ENCODE measurements around the gene DRG2. TPM values are rescaled to one million over a fixed set of nuclear protein-coding genes. Genes with fewer than 3 reads are reported as not detected.

DRG2 gene
- total and polyA plus RNA-seq, 9 donors: 22.9 to 30.7 (median 25.8) TPM

DNA sequence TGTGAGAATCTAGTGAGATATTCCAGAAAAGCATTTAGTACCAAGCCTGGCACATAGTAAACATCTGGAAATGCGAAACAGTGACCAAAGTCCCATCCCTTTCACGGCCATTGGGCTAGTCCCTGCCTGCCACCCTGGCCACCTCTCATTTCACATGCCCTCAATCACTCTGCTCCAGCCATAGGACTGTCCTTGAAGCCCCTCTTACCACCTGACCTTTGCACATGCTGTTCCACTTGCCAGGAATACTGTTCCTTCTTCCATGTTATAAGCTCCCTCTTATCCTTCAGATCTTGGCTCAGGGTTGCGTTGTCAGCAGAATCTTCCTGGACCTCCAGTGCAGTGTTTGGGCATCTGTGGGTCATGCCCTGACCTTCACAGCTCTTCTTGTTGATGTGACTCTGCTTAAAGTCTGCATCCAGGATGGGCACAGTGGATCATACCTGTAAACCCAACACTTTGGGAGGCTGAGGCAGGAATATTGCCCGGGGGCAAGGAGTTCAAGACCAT, 22.9 kb downstream of the DRG2 start:
- H3K27ac ChIP-seq (ENCODE audit: low read length): no peak overlapping the region
- 79% methylated on average over 3 of the region's 4 CpGs for WGBS (ENCODE audit: insufficient coverage)

DNA sequence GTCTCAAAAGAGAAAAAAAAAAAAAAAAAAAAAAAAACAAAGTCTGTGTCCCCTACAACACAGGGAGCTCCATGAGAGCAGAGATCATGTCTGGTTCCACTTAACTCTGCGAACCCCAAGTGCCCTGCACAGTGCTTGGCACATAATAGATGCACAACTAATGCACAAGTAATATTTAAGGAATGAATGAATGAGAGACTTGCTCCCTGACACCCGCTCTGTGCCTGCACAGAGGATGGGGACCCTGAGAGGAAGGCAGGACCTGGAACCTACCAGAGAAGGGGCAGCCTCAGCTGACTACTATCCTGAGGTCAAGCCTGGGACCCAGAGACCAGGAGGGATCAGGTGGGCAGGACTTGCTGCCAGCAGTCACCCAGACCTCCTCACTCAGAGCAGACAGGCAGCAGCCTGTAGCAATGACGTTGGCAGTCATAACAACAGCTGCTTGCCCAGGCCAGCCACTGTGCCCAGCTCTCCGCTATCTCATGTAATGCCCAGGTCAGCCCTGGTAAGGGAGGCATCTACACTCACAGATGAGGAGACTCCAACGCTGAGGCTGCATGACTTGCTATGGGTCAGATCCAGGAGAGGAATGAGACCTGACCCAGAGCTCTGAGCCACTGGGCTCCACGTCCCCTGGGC, 23.7 kb downstream of the DRG2 start:
- Histone ChIP-seq H3K4me1 (ENCODE audit: control insufficient read depth, insufficient read depth, low read length) (peaks cover 4% of the 10 kb centered on the region), H3K36me3 (ENCODE audit: control insufficient read depth, insufficient read depth, low read length) (peaks cover 16% of the 10 kb centered on the region), H3K4me3 (ENCODE audit: low read length) (no peak overlapping the region), H3K27ac (ENCODE audit: low read length) (no peak overlapping the region), H3K27me3 (ENCODE audit: control insufficient read depth, insufficient read depth, low read length) (no peaks in the 10 kb centered on the region), H3K9me3 (replicated peaks; ENCODE audit: control insufficient read depth, low read depth, low read length) (no peaks in the 10 kb centered on the region)
- no peak for DNase-seq
- 60% methylated on average over 4 of the region's 6 CpGs for WGBS (ENCODE audit: insufficient coverage)

More for the DNA sequence above, 22.9 kb downstream of the DRG2 start:
- Histone ChIP-seq H3K4me3 (ENCODE audit: low read length) (no peak overlapping the region), H3K36me3 (ENCODE audit: control insufficient read depth, insufficient read depth, low read length) (peaks cover 24% of the 10 kb centered on the region), H3K9me3 (replicated peaks; ENCODE audit: control insufficient read depth, low read depth, low read length) (no peaks in the 10 kb centered on the region), H3K27me3 (ENCODE audit: control insufficient read depth, insufficient read depth, low read length) (no peaks in the 10 kb centered on the region), H3K4me1 (ENCODE audit: control insufficient read depth, insufficient read depth, low read length) (peaks cover 4% of the 10 kb centered on the region)
- DNase-seq: no peak

- no peak for DNase-seq
- H3K9me3 ChIP-seq (replicated peaks; ENCODE audit: control insufficient read depth, low read depth, low read length): peaks cover 13% of the 10 kb centered on the region
- no peaks in the 10 kb centered on the region for H3K27me3 ChIP-seq (ENCODE audit: control insufficient read depth, insufficient read depth, low read length)
- H3K36me3 ChIP-seq (ENCODE audit: control insufficient read depth, insufficient read depth, low read length): no peaks in the 10 kb centered on the region
- peaks cover 17% of the 10 kb centered on the region for H3K4me1 ChIP-seq (ENCODE audit: control insufficient read depth, insufficient read depth, low read length)
- 54% methylated on average over 7 of the region's 7 CpGs for WGBS (ENCODE audit: insufficient coverage)
- H3K4me3 ChIP-seq (ENCODE audit: low read length): no peak overlapping the region
- no peak overlapping the region for H3K27ac ChIP-seq (ENCODE audit: low read length)
Observed at GRCh38 chr17:18115517-18115916, 27.8 kb downstream of the DRG2 start.

- H3K4me1 ChIP-seq (ENCODE audit: control insufficient read depth, insufficient read depth, low read length): peaks cover 17% of the 10 kb centered on the region
- no peak overlapping the region for H3K27ac ChIP-seq (ENCODE audit: low read length)
- no peak for DNase-seq
- H3K27me3 ChIP-seq (ENCODE audit: control insufficient read depth, insufficient read depth, low read length): no peaks in the 10 kb centered on the region
- no peak overlapping the region for H3K4me3 ChIP-seq (ENCODE audit: low read length)
- H3K9me3 ChIP-seq (replicated peaks; ENCODE audit: control insufficient read depth, low read depth, low read length): peaks cover 13% of the 10 kb centered on the region
- no peaks in the 10 kb centered on the region for H3K36me3 ChIP-seq (ENCODE audit: control insufficient read depth, insufficient read depth, low read length)
- 89% methylated on average over 4 of the region's 5 CpGs for WGBS (ENCODE audit: insufficient coverage)
Observed at GRCh38 chr17:18116078-18116477, 28.3 kb downstream of the DRG2 start.

DNA sequence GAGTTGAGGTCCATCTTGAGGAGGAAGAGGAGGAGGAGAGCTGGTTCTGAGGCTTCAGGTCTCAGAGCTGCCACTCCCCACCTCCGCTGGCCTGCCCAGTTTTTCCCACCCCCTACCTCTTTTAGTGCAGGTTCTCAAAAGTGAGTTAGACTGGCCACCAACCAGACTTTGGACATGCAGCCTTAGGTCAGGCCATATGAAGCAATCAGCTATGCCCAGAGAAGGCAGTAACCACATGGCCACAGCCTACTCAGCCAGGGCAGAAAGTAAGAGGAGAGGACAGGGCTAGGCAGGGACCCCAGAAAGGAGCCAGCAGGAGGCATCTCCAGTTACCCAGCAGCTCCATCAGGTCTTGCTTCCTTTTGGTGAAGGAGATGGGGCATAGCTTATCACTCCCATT, 29.8 kb downstream of the DRG2 start:
- no peaks in the 10 kb centered on the region for H3K27me3 ChIP-seq (ENCODE audit: control insufficient read depth, insufficient read depth, low read length)
- no CpG with 5 or more reads among the region's 1 CpG for WGBS (ENCODE audit: insufficient coverage)
- peaks cover 13% of the 10 kb centered on the region for H3K9me3 ChIP-seq (replicated peaks; ENCODE audit: control insufficient read depth, low read depth, low read length)
- no peak overlapping the region for H3K4me3 ChIP-seq (ENCODE audit: low read length)
- H3K27ac ChIP-seq (ENCODE audit: low read length): peak overlapping the region; percentile 3
- peaks cover 18% of the 10 kb centered on the region for H3K4me1 ChIP-seq (ENCODE audit: control insufficient read depth, insufficient read depth, low read length)
- no peaks in the 10 kb centered on the region for H3K36me3 ChIP-seq (ENCODE audit: control insufficient read depth, insufficient read depth, low read length)
- no peak for DNase-seq

DNA sequence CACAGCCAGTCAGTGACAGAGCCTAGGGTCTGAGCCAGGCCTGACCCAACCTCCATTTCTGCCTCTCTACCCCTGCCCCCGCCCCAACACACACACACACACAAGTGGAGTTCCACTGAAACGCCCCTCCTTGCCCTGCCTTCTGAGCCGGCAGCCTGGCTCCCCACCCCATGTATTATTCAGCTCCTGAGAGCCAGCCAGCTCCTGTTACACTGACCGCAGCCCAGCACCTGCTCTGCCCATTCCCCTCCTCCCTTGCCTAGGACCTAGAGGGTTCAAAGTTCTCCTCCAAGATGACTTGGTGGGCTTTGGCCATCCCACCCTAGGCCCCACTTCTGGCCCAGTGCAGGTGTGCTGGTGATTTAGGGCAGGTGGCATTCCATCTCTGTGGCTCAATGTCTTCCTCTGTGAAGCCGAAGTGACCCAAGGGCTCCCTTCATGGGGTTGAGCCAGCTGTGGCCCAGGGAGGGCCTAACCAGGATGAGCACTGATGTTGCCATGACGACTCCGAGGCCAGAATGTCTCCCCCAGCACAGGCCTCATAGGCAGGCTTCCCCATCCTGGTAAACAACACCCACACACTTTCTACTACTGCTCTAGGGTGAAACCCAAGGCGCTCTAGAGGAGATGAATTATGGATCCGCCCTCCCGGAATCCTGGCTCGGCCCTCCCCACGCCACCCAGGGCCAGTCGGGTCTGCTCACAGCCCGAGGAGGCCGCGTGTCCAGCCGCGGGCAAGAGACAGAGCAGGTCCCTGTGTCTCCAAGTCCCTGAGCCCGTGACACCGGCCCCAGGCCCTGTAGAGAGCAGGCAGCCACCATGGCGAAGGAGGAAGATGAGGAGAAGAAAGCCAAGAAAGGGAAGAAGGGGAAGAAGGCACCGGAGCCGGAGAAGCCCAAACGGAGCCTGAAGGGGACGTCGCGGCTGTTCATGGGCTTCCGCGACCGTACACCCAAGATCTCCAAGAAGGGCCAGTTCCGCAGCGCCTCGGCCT, 30.5 kb downstream of the DRG2 start:
- peaks cover 13% of the 10 kb centered on the region for H3K9me3 ChIP-seq (replicated peaks; ENCODE audit: control insufficient read depth, low read depth, low read length)
- no peak overlapping the region for H3K4me3 ChIP-seq (ENCODE audit: low read length)
- H3K27me3 ChIP-seq (ENCODE audit: control insufficient read depth, insufficient read depth, low read length): no peaks in the 10 kb centered on the region
- peaks cover 25% of the 10 kb centered on the region for H3K4me1 ChIP-seq (ENCODE audit: control insufficient read depth, insufficient read depth, low read length)
- H3K27ac ChIP-seq (ENCODE audit: low read length): peak overlapping the region; percentile 3
- no peaks in the 10 kb centered on the region for H3K36me3 ChIP-seq (ENCODE audit: control insufficient read depth, insufficient read depth, low read length)
- no peak for DNase-seq
- 82% methylated on average over 33 of the region's 33 CpGs for WGBS (ENCODE audit: insufficient coverage)

DNA sequence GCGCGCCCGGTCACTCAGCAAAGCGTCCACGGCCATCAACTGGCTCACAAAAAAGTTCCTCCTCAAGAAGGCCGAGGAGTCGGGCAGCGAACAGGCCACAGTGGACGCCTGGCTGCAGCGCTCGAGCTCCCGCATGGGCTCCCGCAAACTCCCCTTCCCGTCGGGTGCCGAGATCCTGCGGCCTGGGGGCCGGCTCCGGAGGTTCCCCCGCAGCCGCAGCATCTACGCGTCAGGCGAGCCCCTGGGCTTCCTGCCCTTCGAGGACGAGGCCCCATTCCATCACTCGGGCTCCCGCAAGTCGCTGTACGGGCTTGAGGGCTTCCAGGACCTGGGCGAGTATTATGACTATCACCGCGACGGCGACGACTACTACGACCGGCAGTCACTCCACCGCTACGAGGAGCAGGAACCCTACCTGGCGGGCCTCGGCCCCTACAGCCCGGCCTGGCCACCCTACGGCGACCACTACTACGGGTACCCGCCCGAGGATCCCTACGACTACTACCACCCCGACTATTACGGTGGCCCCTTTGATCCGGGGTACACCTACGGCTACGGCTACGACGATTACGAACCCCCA, 31.5 kb downstream of the DRG2 start:
- no peak overlapping the region for H3K4me3 ChIP-seq (ENCODE audit: low read length)
- H3K27ac ChIP-seq (ENCODE audit: low read length): no peak overlapping the region
- no peaks in the 10 kb centered on the region for H3K27me3 ChIP-seq (ENCODE audit: control insufficient read depth, insufficient read depth, low read length)
- no peak for DNase-seq
- WGBS (ENCODE audit: insufficient coverage): 98% methylated on average over 57 of the region's 57 CpGs
- H3K9me3 ChIP-seq (replicated peaks; ENCODE audit: control insufficient read depth, low read depth, low read length): peaks cover 13% of the 10 kb centered on the region
- H3K36me3 ChIP-seq (ENCODE audit: control insufficient read depth, insufficient read depth, low read length): no peaks in the 10 kb centered on the region
- H3K4me1 ChIP-seq (ENCODE audit: control insufficient read depth, insufficient read depth, low read length): peaks cover 33% of the 10 kb centered on the region

- no peak for DNase-seq
- H3K27ac ChIP-seq (ENCODE audit: low read length): no peak overlapping the region
- 99% methylated on average over 26 of the region's 30 CpGs for WGBS (ENCODE audit: insufficient coverage)
- H3K4me3 ChIP-seq (ENCODE audit: low read length): no peak overlapping the region
- no peaks in the 10 kb centered on the region for H3K36me3 ChIP-seq (ENCODE audit: control insufficient read depth, insufficient read depth, low read length)
- no peaks in the 10 kb centered on the region for H3K27me3 ChIP-seq (ENCODE audit: control insufficient read depth, insufficient read depth, low read length)
- H3K9me3 ChIP-seq (replicated peaks; ENCODE audit: control insufficient read depth, low read depth, low read length): peaks cover 13% of the 10 kb centered on the region
- H3K4me1 ChIP-seq (ENCODE audit: control insufficient read depth, insufficient read depth, low read length): peaks cover 38% of the 10 kb centered on the region
Observed at GRCh38 chr17:18119938-18120337, 32.2 kb downstream of the DRG2 start.

DNA sequence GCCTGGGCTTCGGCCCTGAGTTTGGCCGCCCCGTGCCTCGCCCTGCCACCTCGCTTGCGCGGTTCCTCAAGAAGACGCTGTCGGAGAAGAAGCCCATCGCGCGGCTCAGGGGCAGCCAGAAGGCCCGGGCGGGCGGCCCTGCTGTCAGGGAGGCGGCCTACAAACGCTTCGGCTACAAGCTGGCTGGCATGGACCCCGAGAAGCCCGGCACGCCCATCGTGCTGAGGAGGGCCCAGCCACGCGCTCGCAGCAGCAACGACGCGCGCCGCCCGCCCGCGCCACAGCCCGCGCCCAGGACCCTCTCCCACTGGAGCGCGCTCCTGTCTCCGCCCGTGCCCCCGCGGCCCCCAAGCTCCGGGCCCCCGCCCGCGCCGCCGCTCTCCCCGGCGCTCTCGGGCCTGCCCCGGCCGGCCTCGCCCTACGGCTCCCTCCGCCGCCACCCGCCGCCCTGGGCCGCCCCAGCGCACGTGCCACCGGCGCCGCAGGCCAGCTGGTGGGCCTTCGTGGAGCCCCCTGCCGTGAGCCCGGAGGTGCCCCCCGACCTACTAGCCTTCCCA, 32.8 kb downstream of the DRG2 start:
- no peak for DNase-seq
- 76% methylated on average over 52 of the region's 68 CpGs for WGBS (ENCODE audit: insufficient coverage)

More for the DNA sequence above, 32.8 kb downstream of the DRG2 start:
- peaks cover 13% of the 10 kb centered on the region for H3K9me3 ChIP-seq (replicated peaks; ENCODE audit: control insufficient read depth, low read depth, low read length)
- H3K4me3 ChIP-seq (ENCODE audit: low read length): no peak overlapping the region
- H3K27me3 ChIP-seq (ENCODE audit: control insufficient read depth, insufficient read depth, low read length): no peaks in the 10 kb centered on the region
- no peak overlapping the region for H3K27ac ChIP-seq (ENCODE audit: low read length)
- H3K36me3 ChIP-seq (ENCODE audit: control insufficient read depth, insufficient read depth, low read length): no peaks in the 10 kb centered on the region
- peaks cover 38% of the 10 kb centered on the region for H3K4me1 ChIP-seq (ENCODE audit: control insufficient read depth, insufficient read depth, low read length)

All from muscle of leg (tissue), 11 donors.